GM12864 (cell line): ENCODE measurements around the gene MAP1A.

Source experiments
- DNase-seq: peaks from one replicate; pipeline ENCODE4 v3.0.0-alpha.2; 2011; ENCODE audit warnings: low read depth
- H3K4me3 ChIP-seq: 2 replicates; pipeline ENCODE4 v1.5.1; 2011; ENCODE audit warnings: mild to moderate bottlenecking, low read depth, low read length, control low read depth
- TF ChIP-seq, protein P1 (sequence below): IDR thresholded peaks from 2 replicates; pipeline ENCODE4 v1.5.1; 2011; ENCODE audit warnings: low read depth, mild to moderate bottlenecking, moderate library complexity, low read length, control low read depth, inconsistent platforms; ENCODE audit errors: missing control alignments

Gene MAP1A

GRCh38 chr15:43498990-43499389, 18.4 kb upstream of the MAP1A start:
- DNase-seq: no peak
- H3K4me3 ChIP-seq: no peak overlapping the region
- TF ChIP-seq, protein P1, sequence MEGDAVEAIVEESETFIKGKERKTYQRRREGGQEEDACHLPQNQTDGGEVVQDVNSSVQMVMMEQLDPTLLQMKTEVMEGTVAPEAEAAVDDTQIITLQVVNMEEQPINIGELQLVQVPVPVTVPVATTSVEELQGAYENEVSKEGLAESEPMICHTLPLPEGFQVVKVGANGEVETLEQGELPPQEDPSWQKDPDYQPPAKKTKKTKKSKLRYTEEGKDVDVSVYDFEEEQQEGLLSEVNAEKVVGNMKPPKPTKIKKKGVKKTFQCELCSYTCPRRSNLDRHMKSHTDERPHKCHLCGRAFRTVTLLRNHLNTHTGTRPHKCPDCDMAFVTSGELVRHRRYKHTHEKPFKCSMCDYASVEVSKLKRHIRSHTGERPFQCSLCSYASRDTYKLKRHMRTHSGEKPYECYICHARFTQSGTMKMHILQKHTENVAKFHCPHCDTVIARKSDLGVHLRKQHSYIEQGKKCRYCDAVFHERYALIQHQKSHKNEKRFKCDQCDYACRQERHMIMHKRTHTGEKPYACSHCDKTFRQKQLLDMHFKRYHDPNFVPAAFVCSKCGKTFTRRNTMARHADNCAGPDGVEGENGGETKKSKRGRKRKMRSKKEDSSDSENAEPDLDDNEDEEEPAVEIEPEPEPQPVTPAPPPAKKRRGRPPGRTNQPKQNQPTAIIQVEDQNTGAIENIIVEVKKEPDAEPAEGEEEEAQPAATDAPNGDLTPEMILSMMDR: no peak

DNA sequence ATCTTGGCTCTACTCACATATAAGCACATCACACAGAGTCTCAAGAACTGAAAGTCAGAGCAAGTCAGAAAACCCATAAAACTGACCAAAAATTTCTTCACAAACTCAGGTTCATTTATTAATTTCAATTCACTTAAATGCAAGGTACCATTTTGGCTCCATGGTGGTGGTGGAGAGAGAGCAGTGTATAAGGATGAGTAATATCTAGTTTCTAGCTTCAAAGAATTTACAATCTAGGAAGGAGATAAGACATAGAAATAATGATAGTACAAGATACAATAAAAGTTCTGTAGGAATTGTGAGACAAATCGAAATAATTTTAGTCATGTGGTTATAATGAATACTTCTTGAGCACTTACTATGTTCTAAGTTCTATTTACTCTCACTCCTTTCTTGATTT, 17.8 kb upstream of the MAP1A start:
- no peak overlapping the region for H3K4me3 ChIP-seq
- DNase-seq: no peak
- TF ChIP-seq, protein P1: no peak

DNA sequence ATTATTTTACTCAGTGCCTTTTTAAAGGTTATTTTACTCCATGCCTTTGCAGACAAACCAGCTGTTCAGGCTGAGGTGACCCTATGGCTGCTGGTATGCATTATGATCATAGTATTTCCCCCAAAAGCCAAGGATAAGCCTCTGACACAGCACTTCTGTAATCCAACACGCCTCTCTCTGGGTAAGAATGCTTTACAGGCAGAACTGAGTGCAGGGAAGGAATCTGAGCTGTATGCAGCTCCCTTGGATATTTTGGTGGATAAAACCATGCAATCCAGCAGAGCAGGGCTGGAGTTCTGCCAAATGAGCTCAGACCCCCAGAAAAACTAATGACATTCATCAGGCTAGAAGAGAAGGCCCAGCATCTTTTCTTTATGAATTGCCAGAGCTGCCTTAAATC, 11.7 kb upstream of the MAP1A start:
- no peak for DNase-seq
- no peak overlapping the region for H3K4me3 ChIP-seq
- TF ChIP-seq, protein P1: no peak

- no peak overlapping the region for H3K4me3 ChIP-seq
- TF ChIP-seq, protein P1: no peak
- no peak for DNase-seq
Measured at GRCh38 chr15:43508421-43508820, 9.0 kb upstream of the MAP1A start.

DNA sequence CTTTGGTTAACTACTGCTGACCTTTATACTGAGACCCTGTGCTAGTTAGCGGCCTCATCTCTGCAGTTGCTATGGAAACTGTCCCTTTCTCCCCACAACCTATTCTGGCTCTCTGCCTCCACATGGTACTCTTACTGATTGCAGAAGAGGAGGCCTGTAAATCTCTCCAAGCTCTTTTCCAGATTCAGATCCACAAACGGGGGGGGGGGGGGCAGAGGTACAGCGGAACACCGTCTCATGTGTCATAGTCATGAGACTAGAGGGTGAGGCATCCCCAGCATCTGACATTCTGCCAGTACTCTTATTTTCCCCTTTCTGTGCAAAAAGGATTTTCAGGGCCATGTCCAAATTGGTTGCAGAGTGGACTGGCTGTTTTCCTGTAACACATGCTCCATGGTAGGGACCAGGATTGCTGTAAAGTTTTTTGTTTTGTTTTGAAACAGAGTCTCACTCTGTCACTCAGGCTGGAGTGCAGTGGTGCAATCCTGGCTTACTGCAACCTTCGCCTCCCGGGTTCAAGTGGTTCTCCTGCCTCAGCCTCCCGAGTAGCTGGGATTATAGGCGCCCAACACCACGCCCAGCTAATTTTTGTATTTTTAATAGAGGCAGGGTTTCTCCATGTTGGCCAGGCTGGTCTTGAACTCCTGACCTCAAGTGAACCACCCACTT, 8.3 kb upstream of the MAP1A start:
- DNase-seq: no peak
- TF ChIP-seq, protein P1: no peak
- H3K4me3 ChIP-seq: no peak overlapping the region

- DNase-seq: no peak
- TF ChIP-seq, protein P1: no peak
- H3K4me3 ChIP-seq: no peak overlapping the region; the same call in 1 of the 2 replicates
Measured at GRCh38 chr15:43509660-43510199, 7.7 kb upstream of the MAP1A start.
